Transverse colon (tissue), 3 donors: ENCODE data around the gene ZMAT2.

Experiments used
- CTCF ChIP-seq, 5 experiments: fragments of 200-600 bp in 3 of 5; fragments of 450-650 bp in 2 of 5; sonication (generic) in 3 of 5; IDR thresholded peaks; 1 replicate in 2 of 5; 2 replicates in 3 of 5; pipeline ENCODE4 v1.5.1; 2016 to 2017; ENCODE audit warnings: antibody characterized with exemption in 5 of 5, inconsistent platforms in 3 of 5, mild to moderate bottlenecking in 2 of 5, moderate library complexity in 1 of 5
- EP300 ChIP-seq: sonication (generic); formaldehyde crosslinking; IDR thresholded peaks from one replicate; pipeline ENCODE4 v1.6.1; 2017; ENCODE audit warnings: antibody characterized with exemption, low read depth
- POLR2A ChIP-seq: fragments of 450-650 bp; IDR thresholded peaks from one replicate; pipeline ENCODE4 v1.6.1; 2016; ENCODE audit warnings: antibody characterized with exemption, mild to moderate bottlenecking, moderate library complexity

- TF ChIP-seq CTCF (IDR thresholded peaks at IDR 0.05) (no peak), POLR2A (no peak), EP300 (no peak)
Observed at GRCh38 chr5:140671472-140672125, 28.6 kb upstream of the ZMAT2 start.
